DMS79 (cell line): ENCODE measurements around the gene ALS2.
"Not testable (repeated sequence)": the region's sequence is repeated elsewhere in the genome, so short reads cannot be mapped to it uniquely, and the experiment has no call there.

ENCODE experiments used
- DNase-seq: peaks from one replicate; lab custom pipeline; 2025; lab: John Stamatoyannopoulos, UW

ALS2 gene

DNA sequence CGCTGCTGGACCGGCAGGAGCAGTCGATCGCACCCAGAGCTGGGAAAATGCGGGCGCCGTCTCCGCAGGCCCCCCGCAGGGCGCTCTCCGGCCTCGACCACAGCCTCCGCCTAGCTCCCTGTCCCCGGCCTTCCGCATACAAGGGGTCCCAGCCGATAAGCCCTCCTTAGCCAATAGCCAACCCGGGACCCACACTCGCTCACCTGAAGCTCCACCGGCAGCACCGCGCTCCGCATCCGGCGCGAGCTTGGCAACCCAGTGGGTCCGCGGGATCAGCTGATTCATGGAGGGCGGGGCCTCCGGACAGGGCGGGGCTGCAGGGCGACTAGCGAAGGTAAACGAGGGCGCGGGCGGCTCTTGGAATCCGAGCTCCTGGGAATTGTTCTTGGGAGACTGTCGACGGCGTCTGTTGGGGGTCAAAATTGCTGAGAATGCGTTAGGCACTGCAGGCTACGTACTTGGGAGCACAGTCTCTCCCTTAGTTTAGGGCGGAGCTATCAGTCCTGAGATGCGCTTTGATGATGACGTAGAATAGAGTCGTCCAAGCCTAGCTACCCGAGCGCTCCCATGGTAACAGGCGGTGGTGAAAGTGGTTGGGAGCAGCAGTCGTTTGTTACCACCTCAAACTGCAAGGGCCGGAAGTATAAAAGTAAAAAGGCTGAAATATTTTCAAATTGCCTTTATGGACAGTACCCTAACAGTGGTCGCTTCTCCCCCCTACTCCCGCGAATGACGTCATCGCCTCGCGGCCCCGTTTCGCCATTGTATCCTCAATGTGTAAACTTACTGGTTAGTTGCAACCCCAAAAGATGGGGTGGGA lies at the start of gene ALS2:
TSS of gene ALS2 (minus strand) at position 260 of the 820 bp plus-strand sequence. CDS start 12,048 bp downstream, outside the sequence.
- DNase-seq: peak; percentile 97

DNA sequence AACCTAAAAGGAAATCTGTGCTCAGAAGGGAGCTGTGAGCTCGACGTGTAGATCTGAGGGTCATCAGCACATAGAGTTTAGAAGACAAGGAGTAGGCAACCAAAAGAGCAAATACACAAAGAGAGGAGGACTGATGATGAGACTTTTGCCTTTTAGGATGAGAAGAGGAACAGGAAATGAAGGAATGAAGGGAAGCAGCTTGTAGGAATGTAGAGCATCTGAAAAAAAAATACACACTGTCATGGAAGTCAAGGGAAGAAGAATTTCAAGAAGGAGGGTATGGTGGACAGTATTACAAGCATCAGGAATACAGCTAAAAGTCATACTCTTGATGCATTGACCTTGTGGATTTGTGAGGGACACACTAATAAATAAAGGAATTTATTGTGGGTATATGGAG lies 47.5 kb upstream of the ALS2 start:
- DNase-seq: no peak

GRCh38 chr2:201827621-201828020 lies 46.9 kb upstream of the ALS2 start:
- DNase-seq: peak; percentile 42

DNA sequence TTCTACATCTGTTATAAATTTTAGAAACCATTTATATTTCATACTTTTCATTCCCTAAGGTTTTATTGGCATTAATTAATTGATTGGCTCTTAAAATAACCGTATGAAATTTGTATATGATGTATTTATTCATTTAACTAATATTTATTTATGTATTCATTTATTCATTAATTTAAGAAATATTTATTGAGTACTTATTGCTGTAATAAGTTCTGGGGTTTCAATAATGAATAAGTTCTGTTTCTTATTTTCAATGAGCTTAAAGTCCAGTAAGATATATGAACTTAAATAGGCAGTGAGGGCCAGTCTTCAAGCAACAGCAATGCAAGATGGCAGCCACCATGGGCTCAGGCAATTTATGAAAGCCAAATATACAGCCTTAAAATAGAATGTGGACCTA lies 43.5 kb upstream of the ALS2 start:
- DNase-seq: no peak

DNA sequence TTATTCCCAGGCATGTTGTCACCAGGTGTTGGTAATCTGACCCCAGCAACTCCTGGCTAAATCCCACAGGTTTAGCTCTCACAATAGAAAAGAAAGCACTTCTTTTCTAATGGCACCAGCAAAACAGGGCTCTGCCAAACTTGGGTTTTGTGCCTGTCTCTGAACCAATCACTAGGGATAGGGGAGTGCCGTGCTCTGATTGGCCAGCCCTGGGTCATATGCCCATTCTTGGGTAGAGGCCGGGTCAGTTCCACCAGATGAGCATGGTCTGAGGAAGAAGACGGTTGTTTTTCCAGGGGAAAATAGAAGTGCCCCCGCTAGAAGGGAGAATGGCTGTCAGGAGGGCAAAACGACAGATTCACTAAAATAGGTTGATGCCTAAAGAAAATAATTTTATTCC lies 40.3 kb upstream of the ALS2 start:
- DNase-seq: no peak

GRCh38 chr2:201820383-201821007 lies 39.8 kb upstream of the ALS2 start:
- no peak for DNase-seq

- DNase-seq: no peak
These were observed 36.2 kb upstream of the ALS2 start for GRCh38 chr2:201816657-201817575.

DNA sequence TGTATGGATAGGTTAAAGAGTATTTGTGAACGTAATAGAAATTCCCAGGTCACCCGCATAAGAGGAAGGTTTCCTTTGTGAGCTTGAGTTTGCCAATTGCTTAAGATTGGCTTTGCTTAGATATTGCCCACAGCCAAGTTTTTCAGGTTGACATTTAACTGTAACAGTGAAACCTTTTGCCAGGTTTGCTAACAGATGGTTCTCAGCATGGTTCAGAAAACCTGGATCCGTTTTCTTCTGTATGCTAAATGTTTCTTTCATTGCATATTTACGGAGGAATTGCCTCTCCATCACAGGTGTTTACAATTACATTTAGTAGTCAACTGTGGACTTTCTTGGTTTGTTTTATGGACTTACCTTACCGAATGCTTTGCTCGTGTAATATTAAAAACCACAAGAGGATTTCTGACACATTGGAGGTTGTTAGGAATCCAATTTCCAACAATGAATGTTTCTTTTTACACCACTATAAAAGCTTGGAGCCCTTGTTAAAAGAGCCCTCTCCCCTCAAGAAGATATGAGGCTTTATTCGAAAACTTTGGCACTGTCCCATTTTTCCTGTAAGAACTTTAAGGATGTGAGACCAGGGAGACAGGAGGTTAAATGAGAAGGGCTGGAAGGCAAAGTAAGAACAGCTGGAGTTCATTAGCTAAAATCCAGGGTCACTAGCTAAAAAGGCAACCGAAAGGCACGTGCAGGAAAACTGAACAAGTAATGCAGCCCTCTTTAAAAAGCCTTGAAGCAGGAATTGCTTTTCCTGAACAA lies 33.4 kb upstream of the ALS2 start:
- no peak for DNase-seq

DNA sequence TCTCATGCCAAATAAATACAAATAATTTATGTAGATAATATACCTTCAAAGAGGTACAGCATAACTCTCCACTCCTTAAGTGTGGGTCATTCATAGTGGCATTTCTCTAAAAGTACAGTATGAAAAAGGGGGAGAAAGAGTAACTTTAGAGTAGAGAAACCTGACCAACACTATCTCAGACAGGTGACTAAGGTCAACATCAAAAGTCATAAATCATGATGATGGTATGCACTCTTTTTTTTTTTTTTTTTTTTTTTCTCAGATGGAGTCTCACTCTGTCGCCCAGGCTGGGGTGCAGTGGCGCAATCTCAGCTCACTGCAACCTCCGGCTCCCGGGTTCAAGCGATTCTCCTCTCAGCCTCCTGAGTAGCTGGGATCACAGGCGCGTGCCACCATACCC lies 29.9 kb upstream of the ALS2 start:
- DNase-seq: not testable (repeated sequence)

DNA sequence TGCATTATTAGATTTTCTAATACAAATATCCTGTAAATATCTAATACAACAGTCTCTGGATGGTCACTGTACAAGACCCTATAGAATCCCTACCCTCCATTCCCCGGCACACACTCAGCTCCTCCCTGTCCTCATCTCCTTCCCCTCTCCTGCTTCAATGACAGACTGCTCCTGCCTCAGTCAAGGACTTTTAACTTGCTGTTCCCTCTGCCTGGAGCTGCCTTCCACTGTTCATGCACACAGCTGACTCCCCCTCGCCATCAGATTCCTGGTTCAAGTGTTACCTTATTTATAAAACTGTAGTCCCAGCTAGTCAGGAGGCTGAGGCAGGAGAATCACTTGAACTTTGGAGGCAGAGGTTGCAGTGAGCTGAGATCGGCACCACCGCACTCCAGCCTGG lies 28.9 kb upstream of the ALS2 start:
- no peak for DNase-seq

- no peak for DNase-seq
These were observed 27.3 kb upstream of the ALS2 start for GRCh38 chr2:201808027-201808426.

GRCh38 chr2:201807452-201807999 lies 26.8 kb upstream of the ALS2 start:
- no peak for DNase-seq

- DNase-seq: no peak
These were observed 25.9 kb upstream of the ALS2 start, which contains the start of gene CDK15 for GRCh38 chr2:201806442-201807170. TSS of gene CDK15 (plus strand) at chr2:201806537. CDS start at chr2:201806665, 128 bp downstream.

- DNase-seq: not testable (repeated sequence)
These were observed 18.2 kb upstream of the ALS2 start for GRCh38 chr2:201798914-201799285.

- no peak for DNase-seq
These were observed 17.6 kb upstream of the ALS2 start for GRCh38 chr2:201798252-201798913.

- DNase-seq: no peak
These were observed 16.6 kb upstream of the ALS2 start for GRCh38 chr2:201797175-201797840.

GRCh38 chr2:201796478-201796865 lies 15.7 kb upstream of the ALS2 start:
- no peak for DNase-seq

- DNase-seq: no peak
These were observed 15.1 kb upstream of the ALS2 start for GRCh38 chr2:201795607-201796477.

GRCh38 chr2:201794294-201794693 lies 13.6 kb upstream of the ALS2 start:
- no peak for DNase-seq
